GM21390 (cell line): ENCODE results near the gene TPH2.

Source experiments
- ATAC-seq: cut with Tn5 transposase; IDR thresholded peaks from one replicate; pipeline ENCODE4 v1.9.1; 2021; ENCODE audit not compliant: unreplicated experiment

TPH2 gene

GRCh38 chr12:71958457-71958856 lies 19.8 kb downstream of the TPH2 start:
- ATAC-seq = no peak

- no peak for ATAC-seq
Observed at GRCh38 chr12:71958993-71959578, 20.4 kb downstream of the TPH2 start.

- no peak for ATAC-seq
Observed at GRCh38 chr12:71967211-71967610, 28.6 kb downstream of the TPH2 start.

- ATAC-seq = no peak
Observed at GRCh38 chr12:71969330-71969729, 30.7 kb downstream of the TPH2 start.

- no peak for ATAC-seq
Observed at GRCh38 chr12:71970031-71970430, 31.4 kb downstream of the TPH2 start.

- no peak for ATAC-seq
Observed at GRCh38 chr12:71972441-71973074, 33.9 kb downstream of the TPH2 start.

GRCh38 chr12:71973687-71974086 lies 35.0 kb downstream of the TPH2 start:
- no peak for ATAC-seq

- ATAC-seq = no peak
Observed at GRCh38 chr12:71980538-71980937, 41.9 kb downstream of the TPH2 start.

GRCh38 chr12:71981149-71981548 lies 42.5 kb downstream of the TPH2 start:
- ATAC-seq = no peak

- no peak for ATAC-seq
Observed at GRCh38 chr12:71994715-71995114, 56.1 kb downstream of the TPH2 start.

GRCh38 chr12:71999795-72000194 lies 61.1 kb downstream of the TPH2 start:
- ATAC-seq = no peak

- no peak for ATAC-seq
Observed at GRCh38 chr12:72000969-72001648, 62.5 kb downstream of the TPH2 start.

- no peak for ATAC-seq
Observed at GRCh38 chr12:72006766-72007165, 68.1 kb downstream of the TPH2 start.

- ATAC-seq = no peak
Observed at GRCh38 chr12:72010356-72010755, 71.7 kb downstream of the TPH2 start.

- ATAC-seq = no peak
Observed at GRCh38 chr12:72011374-72011773, 72.7 kb downstream of the TPH2 start.

GRCh38 chr12:72012874-72013273 lies 74.2 kb downstream of the TPH2 start:
- no peak for ATAC-seq

- no peak for ATAC-seq
Observed at GRCh38 chr12:72015895-72016294, 77.2 kb downstream of the TPH2 start.

GRCh38 chr12:72017054-72017651 lies 78.5 kb downstream of the TPH2 start:
- peak; percentile 100 for ATAC-seq

GRCh38 chr12:72018036-72018435 lies 79.4 kb downstream of the TPH2 start:
- no peak for ATAC-seq

GRCh38 chr12:72024613-72025012 lies 86.0 kb downstream of the TPH2 start:
- no peak for ATAC-seq

- ATAC-seq = no peak
Observed at GRCh38 chr12:72025524-72025923, 86.9 kb downstream of the TPH2 start.

- ATAC-seq = no peak
Observed at GRCh38 chr12:72028966-72029365, 90.3 kb downstream of the TPH2 start.
